ENCODE data around the gene CCNQ.

The CCNQ gene

GRCh38 chrX:153598541-153599191, at the start of gene CCNQ:
Gene CCNQ, minus strand, starts transcription at chrX:153599139. Its CDS starts 66 bp downstream, at chrX:153599073.
- DNase-seq, result peak; percentile 31

GRCh38 chrX:153647461-153648357, 48.8 kb upstream of the CCNQ start:
- no peak for DNase-seq

GRCh38 chrX:153646620-153647373, 47.9 kb upstream of the CCNQ start, which contains the start of gene DUSP9:
Gene DUSP9, plus strand, starts transcription at chrX:153647203. Its CDS starts 751 bp downstream, at chrX:153647954.
- DNase-seq, result no peak

- DNase-seq, result no peak
Measured at GRCh38 chrX:153645921-153646488, 47.1 kb upstream of the CCNQ start.

- no peak for DNase-seq
Measured at GRCh38 chrX:153645151-153645550, 46.2 kb upstream of the CCNQ start.

- peak; percentile 12 for DNase-seq
Measured at GRCh38 chrX:153644356-153645125, 45.6 kb upstream of the CCNQ start.

GRCh38 chrX:153643431-153644351, 44.8 kb upstream of the CCNQ start:
- DNase-seq, result peak; percentile 29

GRCh38 chrX:153642655-153643430, 43.9 kb upstream of the CCNQ start:
- DNase-seq, result peak; percentile 46

- DNase-seq, result peak; percentile 41
Measured at GRCh38 chrX:153642051-153642654, 43.2 kb upstream of the CCNQ start.

- peak; percentile 21 for DNase-seq
Measured at GRCh38 chrX:153641627-153642026, 42.7 kb upstream of the CCNQ start.

- DNase-seq, result no peak
Measured at GRCh38 chrX:153640736-153641575, 42.0 kb upstream of the CCNQ start.

- no peak for DNase-seq
Measured at GRCh38 chrX:153640045-153640686, 41.2 kb upstream of the CCNQ start.

GRCh38 chrX:153639177-153640044, 40.5 kb upstream of the CCNQ start:
- no peak for DNase-seq

- no peak for DNase-seq
Measured at GRCh38 chrX:153638436-153639176, 39.7 kb upstream of the CCNQ start.

- DNase-seq, result no peak
Measured at GRCh38 chrX:153638041-153638371, 39.1 kb upstream of the CCNQ start.
